K562 (cell line): ENCODE results near the gene SYPL2. TPM values are rescaled to one million over a fixed set of nuclear protein-coding genes. Genes with fewer than 3 reads are reported as not detected.

Experiments used
- ATAC-seq: fragments of 200-7000 bp; cut with Tn5 transposase; 3 replicates; pipeline ENCODE4 v1.9.1; 2020; ENCODE audit warnings: moderate library complexity
- BruUV-seq: library from RNA; stranded (reverse); fragments of 400-500 nt; replicated peaks from 2 replicates; lab custom pipeline; 2021; lab: Mats Ljungman, UMichigan
- CTCF ChIA-PET: fragments of 300-600 bp; formaldehyde crosslinking; extraction: SDS; loops from one replicate; lab custom pipeline; 2021; ENCODE audit warnings: low intra/inter-chr PET ratio; lab: Yijun Ruan, JAX
- POLR2A ChIA-PET: fragments of 300-600, 350-650 bp; sonication (Branson Sonifier 250); formaldehyde crosslinking; extraction: SDS; loops from one replicate; lab custom pipeline; 2021; ENCODE audit warnings: antibody characterized with exemption, inconsistent platforms; lab: Yijun Ruan, JAX
- DNase-seq, 4 experiments: peaks; one replicate each; pipeline versions ENCODE4 v3.0.0 to v3.0.0-alpha.2; 2011 to 2018; ENCODE audit warnings: low spot score in 3 of 4, mixed read lengths in 3 of 4; ENCODE audit errors: extremely low read depth in 1 of 4
- FAIRE-seq: peaks from 2 replicates; lab custom pipeline; 2011; peaks lifted over from hg19 to GRCh38; lab: Jason Lieb, UNC
- H2AFZ ChIP-seq: 2 replicates; pipeline ENCODE4 v1.6.0; 2011; ENCODE audit warnings: low read depth, low read length, control low read depth, inconsistent platforms
- H3K27ac ChIP-seq: fragments of 200-600 bp; 3 replicates; pipeline ENCODE4 v1.8.0; 2011; ENCODE audit warnings: low read depth, mild to moderate bottlenecking, control low read depth, inconsistent platforms, low read length, moderate library complexity, mixed read lengths; ENCODE audit errors: extremely low read depth
- H3K27me3 ChIP-seq, 2 experiments: fragments of 300-600 bp in 1 of 2; 2 replicates in 1 of 2; 3 replicates in 1 of 2; pipeline versions ENCODE4 v1.6.0 to v1.8.0; 2011; ENCODE audit warnings: inconsistent platforms in 2 of 2, low read length in 2 of 2, mild to moderate bottlenecking in 1 of 2, mixed read lengths in 1 of 2, moderate library complexity in 1 of 2; ENCODE audit not compliant: control insufficient read depth in 2 of 2, insufficient read depth in 2 of 2
- H3K36me3 ChIP-seq: fragments of 300-600 bp; 3 replicates; pipeline ENCODE4 v1.8.0; 2011; ENCODE audit warnings: mild to moderate bottlenecking, low read length, inconsistent platforms; ENCODE audit not compliant: control insufficient read depth, insufficient read depth
- H3K4me1 ChIP-seq, 2 experiments: fragments of 200-600 bp in 1 of 2; replicated peaks in 1 of 2; 2 replicates in 1 of 2; 3 replicates in 1 of 2; pipeline versions ENCODE4 v1.5.1 to v1.8.0; 2011; ENCODE audit warnings: inconsistent platforms in 2 of 2, low read length in 2 of 2, mild to moderate bottlenecking in 1 of 2, mixed read lengths in 1 of 2, moderate library complexity in 1 of 2; ENCODE audit not compliant: control insufficient read depth in 2 of 2, insufficient read depth in 2 of 2
- H3K4me2 ChIP-seq: 2 replicates; pipeline ENCODE4 v1.6.1; 2011; ENCODE audit warnings: low read length, control low read depth, inconsistent platforms, mixed read lengths; ENCODE audit not compliant: insufficient read depth
- H3K4me3 ChIP-seq: fragments of 200-600 bp; sonication (generic), shearing (Covaris generic); 2 replicates; pipeline ENCODE4 v1.5.1; 2016; ENCODE audit warnings: control low read depth, inconsistent platforms
- H3K79me2 ChIP-seq: fragments of 200-600 bp; 3 replicates; pipeline ENCODE4 v1.8.0; 2011; ENCODE audit warnings: low read length, inconsistent platforms; ENCODE audit not compliant: control insufficient read depth, insufficient read depth
- H3K9ac ChIP-seq, 2 experiments: 2 replicates each; pipeline versions ENCODE4 v1.6.0 to v1.6.1; 2011; ENCODE audit warnings: low read depth in 2 of 2, low read length in 2 of 2, control low read depth in 1 of 2, inconsistent platforms in 1 of 2, mild to moderate bottlenecking in 1 of 2, mixed read lengths in 1 of 2; ENCODE audit not compliant: insufficient read depth in 1 of 2
- H3K9me1 ChIP-seq: one replicate; pipeline ENCODE4 v1.6.0; 2011; ENCODE audit warnings: inconsistent platforms, mild to moderate bottlenecking, low read length, moderate library complexity; ENCODE audit not compliant: control insufficient read depth, insufficient read depth
- H3K9me3 ChIP-seq: replicated peaks from 2 replicates; pipeline ENCODE4 v1.5.1; 2011; ENCODE audit warnings: low read depth, low read length, inconsistent platforms; ENCODE audit not compliant: control insufficient read depth, insufficient read depth
- H4K20me1 ChIP-seq: replicated peaks from 2 replicates; pipeline ENCODE4 v1.6.1; 2011; ENCODE audit warnings: low read length, inconsistent platforms, mixed read lengths; ENCODE audit not compliant: control insufficient read depth, insufficient read depth
- FOXJ3 ChIP-seq: sonication (generic); formaldehyde crosslinking; IDR thresholded peaks from 2 replicates; pipeline ENCODE4 v1.4.0; 2020; ENCODE audit warnings: mild to moderate bottlenecking, missing genetic modification reagents
- GMEB1 ChIP-seq: fragments of 250-450 bp; sonication (Bioruptor Pico); IDR thresholded peaks from 2 replicates; pipeline ENCODE4 v1.4.0; 2020; ENCODE audit warnings: mild to moderate bottlenecking
- HES1 ChIP-seq: fragments of 450-650 bp; IDR thresholded peaks from 2 replicates; pipeline ENCODE4 v1.6.1; 2016; ENCODE audit warnings: low read depth, mild to moderate bottlenecking, moderate library complexity
- MBD1 ChIP-seq: fragments of 250-450 bp; sonication (Bioruptor Pico); IDR thresholded peaks from 2 replicates; pipeline ENCODE4 v1.8.0; 2022; ENCODE audit warnings: inconsistent platforms
- MIER1 ChIP-seq: fragments of 450-650 bp; IDR thresholded peaks from 2 replicates; pipeline ENCODE4 v1.6.1; 2016; ENCODE audit warnings: antibody characterized with exemption, mild to moderate bottlenecking, low read depth
- NFE2L1 ChIP-seq: fragments of 450-650 bp; IDR thresholded peaks from 2 replicates; pipeline ENCODE4 v1.6.1; 2016; ENCODE audit warnings: missing genetic modification characterization, low read depth, mild to moderate bottlenecking, missing compliant biosample characterization, moderate library complexity, borderline replicate concordance
- POLR3G ChIP-seq: IDR thresholded peaks from 2 replicates; pipeline ENCODE4 v1.6.1; 2011; ENCODE audit not compliant: insufficient read length, insufficient replicate concordance; ENCODE audit errors: extremely low read depth
- RB1 ChIP-seq: fragments of 450-650 bp; IDR thresholded peaks from 2 replicates; pipeline ENCODE4 v1.6.1; 2017; ENCODE audit warnings: low read depth, mild to moderate bottlenecking
- ZNF175 ChIP-seq: fragments of 200-800 bp; sonication (Bioruptor generic); IDR thresholded peaks from 2 replicates; pipeline ENCODE4 v1.6.1; 2016; ENCODE audit warnings: low read depth, mild to moderate bottlenecking, missing genetic modification characterization, missing compliant biosample characterization
- WGBS: fragments of 100-300 bp; shearing (Covaris generic); methylation state at CpG from one replicate; pipeline ENCODE4 v1.1.6; 2016; ENCODE audit warnings: low coverage, mixed read lengths; ENCODE audit not compliant: insufficient coverage; ENCODE audit errors: missing lambda C conversion rate; 5-methylcytosine and 5-hydroxymethylcytosine counted together
- in situ Hi-C: fragments of 300-500 bp; cut with MboI; formaldehyde crosslinking; loops from 4 replicates; pipeline ENCODE4 v1.15.0; 2018; ENCODE audit warnings: inconsistent platforms, mixed read lengths
- intact Hi-C: fragments of 100-400 bp; cut with micrococcal nuclease; formaldehyde crosslinking; loops from 2 replicates; pipeline ENCODE4 v1.14.2; 2022
- polyA plus RNA-seq, 8 experiments: library from polyadenylated mRNA; depleted of rRNA in 4 of 8; stranded (reverse) in 5 of 8; unstranded in 3 of 8; fragments of >200 nt; fragmentation: Nextera tagmentation in 2 of 8; fragmentation: Illumina TruSeq in 1 of 8; extraction: Ambion mirVana in 2 of 8; extraction: Trizol in 1 of 8; gene quantifications; 2 replicates each; pipeline versions ENCODE4 v1.2.1 to v1.2.3, GENCODE V29; 2011 to 2014; ENCODE audit warnings: inconsistent platforms in 1 of 8, missing spikeins in 1 of 8
- total RNA-seq, 7 experiments: library from RNA; depleted of rRNA in 6 of 7; stranded (reverse); fragments of >200 nt in 6 of 7; fragmentation: Illumina TruSeq in 2 of 7; extraction: Trizol in 2 of 7; gene quantifications; 2 replicates each; pipeline versions ENCODE4 v1.2.1 to v1.2.3, GENCODE V29; 2011 to 2021; ENCODE audit warnings: low replicate concordance in 1 of 7

Gene SYPL2
- total and polyA plus RNA-seq, 9 of the 15 experiments (the other 6 are each of a cell fraction or from before 2014, with no cell fraction given), result 0.03 to 0.20 (median 0.07) TPM; not detected in 2

- H3K4me1 ChIP-seq, result peaks cover 9 to 14% of the 10 kb centered on the region in 2 experiments; a peak in 4 of 5 replicates
- no peak for TF ChIP-seq HES1
- TF ChIP-seq NFE2L1 (tag), result no peak
- no peak for TF ChIP-seq MBD1 (CRISPR knock-in tag)
- no peak for TF ChIP-seq MIER1
- no peak for TF ChIP-seq ZNF175 (CRISPR knock-in tag)
- no peak for TF ChIP-seq FOXJ3 (CRISPR knock-in tag)
- TF ChIP-seq POLR3G, result no peak
- no peak for TF ChIP-seq RB1
- no peak for TF ChIP-seq GMEB1
- intact Hi-C loops, result loop anchor here (5.0 to 10.0 kb wide), 2 partner anchors 108 to 415 kb away; partner anchors contain the start of gene ELAPOR1
- peak overlapping the region in 1 of 2 experiments; percentile 61; a peak in 2 of 4 replicates for H3K9ac ChIP-seq
- 46% methylated on average over 8 of the region's 8 CpGs for WGBS
- BruUV-seq, result no TSS peak
- DNase-seq, result no peak
- peaks cover 15 to 27% of the 10 kb centered on the region in 2 experiments for H3K27me3 ChIP-seq
- no peaks in the 10 kb centered on the region for H3K9me1 ChIP-seq
- no peak for FAIRE-seq
- H3K27ac ChIP-seq, result no peak overlapping the region
- CTCF ChIA-PET, result interaction anchor here (4.9 to 5.3 kb wide), 2 partner anchors 30 to 38 kb away, joined by 84 to 131 read pairs; partner anchors contain the start of gene CYB561D1
- POLR2A ChIA-PET, result interaction anchor here (0.6 to 4.9 kb wide), 11 partner anchors 10 to 315 kb away, joined by 3 to 21 read pairs (median 9); partner anchors contain the start of genes ATXN7L2 and GNAI3
- H3K79me2 ChIP-seq, result no peaks in the 10 kb centered on the region
- no peaks in the 10 kb centered on the region for H3K36me3 ChIP-seq
- no peak overlapping the region for H3K4me3 ChIP-seq
- no peak overlapping the region for H3K4me2 ChIP-seq
- H4K20me1 ChIP-seq, result no peaks in the 10 kb centered on the region
- H3K9me3 ChIP-seq, result no peaks in the 10 kb centered on the region
- no peak for ATAC-seq
- H2AFZ ChIP-seq, result 0 out of 2 replicates have a peak overlapping the region, but pooled peaks have one; percentile 11
- in situ Hi-C loops, result loop anchor here (5.0 kb wide), 2 partner anchors 33 to 268 kb away; no protein-coding TSS in a partner anchor
Measured at GRCh38 chr1:109529881-109530456, 63.6 kb downstream of the SYPL2 start.
